CD4-positive, alpha-beta T cell (primary cell): ENCODE data around the gene CHKA. TPM values are rescaled to one million over a fixed set of nuclear protein-coding genes. Genes with fewer than 3 reads are reported as not detected.
A peak's percentile ranks its signal among the peaks of the same experiment; 100 is the strongest.

Experiments used
- ATAC-seq: fragments of 200-7000 bp; cut with Tn5 transposase; one replicate; pipeline ENCODE4 v1.10.0; 2022; ENCODE audit warnings: mild to moderate bottlenecking; ENCODE audit not compliant: poor library complexity
- CTCF ChIA-PET: fragments of 350-600 bp; sonication (Branson Sonifier 250); formaldehyde crosslinking; loops from one replicate; lab custom pipeline; 2021; ENCODE audit warnings: antibody characterized with exemption, inconsistent platforms; lab: Charles Lee
- POLR2A ChIA-PET: fragments of 350-600 bp; sonication (Branson Sonifier 250); formaldehyde crosslinking; loops from one replicate; lab custom pipeline; 2021; ENCODE audit warnings: antibody characterized with exemption, inconsistent platforms; lab: Charles Lee
- DNase-seq, 14 experiments: peaks; one replicate each; pipeline ENCODE4 v3.0.0-alpha.2; 2013 to 2020; ENCODE audit warnings: mixed read lengths in 2 of 14
- H3K27ac ChIP-seq, 2 donors: one replicate each; pipeline versions ENCODE4 v1.5.1 to v1.7.0; 2013; ENCODE audit warnings: low read length in 2 of 2, low read depth in 1 of 2, mild to moderate bottlenecking in 1 of 2
- H3K27me3 ChIP-seq, 2 experiments: 1 replicate in 1 of 2; 2 replicates in 1 of 2; pipeline versions ENCODE4 v1.6.1 to v1.7.0; 2013; ENCODE audit warnings: low read length in 2 of 2, control low read depth in 1 of 2, mild to moderate bottlenecking in 1 of 2, moderate library complexity in 1 of 2; ENCODE audit not compliant: insufficient read depth in 2 of 2, control insufficient read depth in 1 of 2
- H3K36me3 ChIP-seq: one replicate; pipeline ENCODE4 v1.6.1; 2013; ENCODE audit warnings: low read length, control low read depth; ENCODE audit not compliant: insufficient read depth
- H3K4me1 ChIP-seq: one replicate; pipeline ENCODE4 v1.6.1; 2013; ENCODE audit warnings: low read length, control low read depth; ENCODE audit not compliant: insufficient read depth
- H3K4me3 ChIP-seq: one replicate; pipeline ENCODE4 v1.5.1; 2013; ENCODE audit warnings: mild to moderate bottlenecking, low read length, moderate library complexity
- H3K9me3 ChIP-seq, 2 experiments: 1 replicate in 1 of 2; 2 replicates in 1 of 2; pipeline versions ENCODE4 v1.6.1 to v1.7.0; 2013; ENCODE audit warnings: low read length in 2 of 2, mild to moderate bottlenecking in 2 of 2, control low read depth in 1 of 2, moderate library complexity in 1 of 2; ENCODE audit not compliant: control insufficient read depth in 1 of 2, insufficient read depth in 1 of 2
- H3K27ac Mint-ChIP-seq: one replicate; pipeline ENCODE4 v1.8.0; 2020; ENCODE audit warnings: mixed read lengths
- H3K27me3 Mint-ChIP-seq: one replicate; pipeline ENCODE4 v1.8.0; 2021; ENCODE audit warnings: mixed read lengths
- H3K36me3 Mint-ChIP-seq: one replicate; pipeline ENCODE4 v1.8.0; 2021; ENCODE audit warnings: low read depth, mixed read lengths
- H3K4me1 Mint-ChIP-seq: one replicate; pipeline ENCODE4 v1.8.0; 2021; ENCODE audit warnings: low read depth, mixed read lengths
- H3K4me3 Mint-ChIP-seq: one replicate; pipeline ENCODE4 v1.8.0; 2020; ENCODE audit warnings: mild to moderate bottlenecking, mixed read lengths
- H3K9me3 Mint-ChIP-seq: one replicate; pipeline ENCODE4 v1.8.0; 2020; ENCODE audit warnings: mixed read lengths
- CTCF ChIP-seq: fragments of 200-600 bp; IDR thresholded peaks from one replicate; pipeline ENCODE4 v1.8.0; 2022; ENCODE audit warnings: antibody characterized with exemption, mild to moderate bottlenecking
- intact Hi-C, 2 experiments: fragments of 100-400 bp; cut with DNase I in 1 of 2; cut with micrococcal nuclease in 1 of 2; formaldehyde crosslinking; loops; one replicate each; pipeline versions ENCODE4 v1.15.1 to v1.9.0; 2023 to 2025; cut with DNase I, micrococcal nuclease
- total RNA-seq, 174 experiments: library from RNA in 2 of 174; stranded (reverse) in 2 of 174; gene quantifications; one replicate each; pipeline ENCODE4 v1.2.3 and lab custom pipeline; 2021 to 2026

The CHKA gene
- total RNA-seq, 2 experiments from 2014 or later = 30.1 to 31.4 TPM

GRCh38 chr11:68014157-68014946 is 106.8 kb downstream of the CHKA start:
- Mint-ChIP-seq H3K36me3 (no peaks in the 10 kb centered on the region), H3K9me3 (no peaks in the 10 kb centered on the region), H3K4me1 (peaks cover 3% of the 10 kb centered on the region), H3K27ac (no peak overlapping the region), H3K4me3 (no peak overlapping the region), H3K27me3 (peaks cover 4% of the 10 kb centered on the region)
- peak; percentile 29 for ATAC-seq
- no peak overlapping the region for H3K27ac ChIP-seq
- H3K27me3 ChIP-seq = no peaks in the 10 kb centered on the region
- peaks cover 0 to 4% of the 10 kb centered on the region in 2 experiments for H3K9me3 ChIP-seq
- intact Hi-C loops = no loop called here
- POLR2A ChIA-PET = no interaction called here
- no peaks in the 10 kb centered on the region for H3K36me3 ChIP-seq
- DNase-seq = peak in 1 of 14 experiments; percentile 48
- CTCF ChIA-PET = no interaction called here
- no peak for TF ChIP-seq CTCF
- no peak overlapping the region for H3K4me3 ChIP-seq
- peaks cover 5% of the 10 kb centered on the region for H3K4me1 ChIP-seq

GRCh38 chr11:68013611-68014156 is 107.5 kb downstream of the CHKA start:
- Mint-ChIP-seq H3K9me3 (no peaks in the 10 kb centered on the region), H3K4me3 (no peak overlapping the region), H3K4me1 (peaks cover 9% of the 10 kb centered on the region), H3K27ac (no peak overlapping the region), H3K27me3 (peaks cover 7% of the 10 kb centered on the region), H3K36me3 (no peaks in the 10 kb centered on the region)
- DNase-seq (no peak), ATAC-seq (no peak)
- TF ChIP-seq CTCF = no peak
- no peak overlapping the region for H3K27ac ChIP-seq
- peaks cover 5% of the 10 kb centered on the region for H3K4me1 ChIP-seq
- ChIA-PET POLR2A (no interaction called here), CTCF (no interaction called here)
- no peaks in the 10 kb centered on the region for H3K27me3 ChIP-seq
- peaks cover 0 to 4% of the 10 kb centered on the region in 2 experiments for H3K9me3 ChIP-seq
- intact Hi-C loops = no loop called here
- H3K36me3 ChIP-seq = no peaks in the 10 kb centered on the region
- H3K4me3 ChIP-seq = no peak overlapping the region

- H3K27ac Mint-ChIP-seq = no peak overlapping the region
- H3K36me3 Mint-ChIP-seq = no peaks in the 10 kb centered on the region
- H3K9me3 ChIP-seq = peaks cover 0 to 4% of the 10 kb centered on the region in 2 experiments
- H3K27ac ChIP-seq = no peak overlapping the region
- H3K9me3 Mint-ChIP-seq = no peaks in the 10 kb centered on the region
- ChIA-PET CTCF (no interaction called here), POLR2A (no interaction called here)
- H3K27me3 Mint-ChIP-seq = peaks cover 7% of the 10 kb centered on the region
- intact Hi-C loops = no loop called here
- H3K36me3 ChIP-seq = no peaks in the 10 kb centered on the region
- no peak overlapping the region for H3K4me3 ChIP-seq
- no peak for DNase-seq
- H3K4me1 Mint-ChIP-seq = peaks cover 9% of the 10 kb centered on the region
- H3K4me3 Mint-ChIP-seq = no peak overlapping the region
- no peak for ATAC-seq
- H3K27me3 ChIP-seq = no peaks in the 10 kb centered on the region
- peaks cover 5% of the 10 kb centered on the region for H3K4me1 ChIP-seq
- TF ChIP-seq CTCF = no peak
These were observed 108.2 kb downstream of the CHKA start for GRCh38 chr11:68012843-68013610.
